Bone marrow (tissue), 2 donors: ENCODE data around the gene ZBTB48.

Experiments used
- DNase-seq, 2 donors: peaks; one replicate each; lab custom pipeline; 2025; lab: John Stamatoyannopoulos, UW

The ZBTB48 gene

DNA sequence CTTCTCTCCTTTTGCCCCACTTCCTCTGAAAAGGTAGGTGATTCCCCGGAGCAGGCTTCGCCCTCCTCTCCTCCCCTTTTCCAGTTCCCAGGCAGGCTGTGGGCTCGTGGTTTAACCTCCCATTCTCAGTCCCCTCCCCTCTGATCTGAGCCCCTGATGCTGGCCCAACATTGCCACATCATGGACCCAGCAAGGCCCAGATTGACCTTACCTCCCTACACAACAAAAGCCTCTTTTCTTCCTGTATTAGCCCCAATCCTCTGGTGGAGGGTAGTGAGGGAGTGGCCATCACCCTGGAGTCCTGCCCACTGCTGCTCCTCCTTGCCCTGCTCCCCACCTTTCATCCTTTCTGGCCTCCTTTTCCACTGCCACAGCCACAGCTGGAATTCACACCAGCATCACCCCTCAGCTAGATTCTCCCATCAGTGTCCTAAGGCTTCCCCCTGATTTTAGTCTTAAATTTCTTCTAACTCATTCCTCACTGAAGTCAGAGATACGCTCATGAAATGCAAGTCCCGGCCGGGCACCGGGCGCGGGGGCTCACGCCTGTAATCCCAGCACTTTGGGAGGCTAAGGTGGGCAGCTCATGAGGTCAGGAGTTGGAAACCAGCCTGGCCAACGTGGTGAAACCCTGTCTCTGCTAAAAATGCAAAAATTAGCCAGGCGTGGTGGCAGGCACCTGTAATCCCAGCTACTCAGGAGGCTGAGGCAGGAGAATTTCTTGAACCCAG lies 7.0 kb upstream of the ZBTB48 start:
- no peak for DNase-seq

DNA sequence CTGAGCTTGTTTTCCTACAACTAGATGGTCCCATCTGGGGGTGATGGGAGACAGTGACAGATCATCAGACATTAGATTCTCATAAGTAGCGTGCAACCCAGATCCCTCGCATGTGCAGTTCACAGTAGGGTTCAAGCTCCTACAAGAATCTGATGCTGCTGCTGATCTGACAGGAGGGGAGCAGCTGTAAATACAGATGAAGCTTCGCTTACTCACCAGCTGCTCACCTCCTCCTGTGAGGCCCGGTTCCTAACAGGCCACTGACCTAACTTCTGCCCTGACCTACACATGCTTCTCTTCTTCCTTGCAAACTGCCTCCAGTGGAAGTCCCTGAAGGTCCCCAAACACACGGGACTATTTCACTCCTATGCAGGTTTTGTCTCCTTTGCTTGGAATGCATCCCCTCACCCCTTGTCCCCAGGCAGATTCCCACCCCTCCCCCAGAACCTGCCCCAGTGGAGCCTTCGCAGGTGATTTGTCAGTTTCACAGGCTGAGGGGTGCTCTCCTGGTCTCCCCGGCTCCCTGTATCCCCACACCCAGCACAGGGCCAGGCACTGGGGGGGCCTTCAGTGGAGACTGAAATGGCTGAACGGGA lies 5.7 kb upstream of the ZBTB48 start:
- DNase-seq: no peak

DNA sequence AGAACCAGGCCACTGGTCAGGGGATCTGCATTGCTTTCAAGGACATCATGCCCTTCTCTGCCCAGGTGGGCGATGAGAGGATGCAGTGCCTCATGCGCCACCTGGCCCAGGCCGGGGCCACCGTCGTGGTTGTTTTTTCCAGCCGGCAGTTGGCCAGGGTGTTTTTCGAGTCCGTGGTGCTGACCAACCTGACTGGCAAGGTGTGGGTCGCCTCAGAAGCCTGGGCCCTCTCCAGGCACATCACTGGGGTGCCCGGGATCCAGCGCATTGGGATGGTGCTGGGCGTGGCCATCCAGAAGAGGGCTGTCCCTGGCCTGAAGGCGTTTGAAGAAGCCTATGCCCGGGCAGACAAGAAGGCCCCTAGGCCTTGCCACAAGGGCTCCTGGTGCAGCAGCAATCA lies 5.0 kb upstream of the ZBTB48 start:
- DNase-seq: no peak

DNA sequence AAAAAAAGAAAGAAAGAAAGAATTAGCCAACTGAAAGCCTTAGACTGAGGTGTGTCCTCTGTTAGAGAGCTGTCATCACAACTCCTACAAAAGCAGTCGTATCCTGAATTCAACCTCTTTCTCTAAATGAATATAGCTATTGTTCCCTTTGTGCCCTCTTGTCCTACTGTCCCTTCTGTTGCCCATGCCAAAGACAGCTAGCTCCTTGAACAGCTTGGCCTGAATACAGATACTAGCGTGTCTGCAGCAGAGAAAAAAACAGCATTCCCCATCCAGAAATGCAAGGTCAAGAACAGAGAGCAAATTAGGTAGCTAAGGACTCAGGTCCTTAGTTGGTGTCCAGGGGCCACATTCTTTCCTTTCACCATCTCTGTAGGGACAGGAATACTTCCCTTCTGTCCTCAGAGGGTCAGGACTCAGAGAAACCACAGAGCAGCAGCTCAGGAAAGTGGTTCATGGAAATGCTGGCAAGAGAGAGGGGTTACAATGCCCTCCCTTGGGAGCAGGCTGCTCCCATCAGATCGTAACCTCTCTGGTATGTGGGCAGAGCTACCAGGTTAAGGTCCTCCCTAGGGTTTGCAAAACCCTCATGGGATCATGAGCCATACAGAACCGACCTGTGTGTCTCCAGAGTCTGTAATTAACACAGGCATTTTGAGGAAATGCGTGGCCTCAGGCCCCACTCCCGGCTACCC lies 1.8 kb upstream of the ZBTB48 start:
- no peak for DNase-seq

DNA sequence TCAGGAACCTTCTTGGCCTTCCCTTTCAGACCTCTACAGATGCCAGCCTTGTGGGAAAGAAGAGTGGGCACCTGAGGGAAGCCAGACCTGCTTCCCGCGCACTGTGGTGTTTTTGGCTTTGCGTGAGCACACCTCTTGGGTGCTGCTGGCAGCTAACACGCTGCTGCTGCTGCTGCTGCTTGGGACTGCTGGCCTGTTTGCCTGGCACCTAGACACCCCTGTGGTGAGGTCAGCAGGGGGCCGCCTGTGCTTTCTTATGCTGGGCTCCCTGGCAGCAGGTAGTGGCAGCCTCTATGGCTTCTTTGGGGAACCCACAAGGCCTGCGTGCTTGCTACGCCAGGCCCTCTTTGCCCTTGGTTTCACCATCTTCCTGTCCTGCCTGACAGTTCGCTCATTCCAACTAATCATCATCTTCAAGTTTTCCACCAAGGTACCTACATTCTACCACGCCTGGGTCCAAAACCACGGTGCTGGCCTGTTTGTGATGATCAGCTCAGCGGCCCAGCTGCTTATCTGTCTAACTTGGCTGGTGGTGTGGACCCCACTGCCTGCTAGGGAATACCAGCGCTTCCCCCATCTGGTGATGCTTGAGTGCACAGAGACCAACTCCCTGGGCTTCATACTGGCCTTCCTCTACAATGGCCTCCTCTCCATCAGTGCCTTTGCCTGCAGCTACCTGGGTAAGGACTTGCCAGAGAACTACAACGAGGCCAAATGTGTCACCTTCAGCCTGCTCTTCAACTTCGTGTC lies 995 bp upstream of the ZBTB48 start:
- DNase-seq: no peak

DNA sequence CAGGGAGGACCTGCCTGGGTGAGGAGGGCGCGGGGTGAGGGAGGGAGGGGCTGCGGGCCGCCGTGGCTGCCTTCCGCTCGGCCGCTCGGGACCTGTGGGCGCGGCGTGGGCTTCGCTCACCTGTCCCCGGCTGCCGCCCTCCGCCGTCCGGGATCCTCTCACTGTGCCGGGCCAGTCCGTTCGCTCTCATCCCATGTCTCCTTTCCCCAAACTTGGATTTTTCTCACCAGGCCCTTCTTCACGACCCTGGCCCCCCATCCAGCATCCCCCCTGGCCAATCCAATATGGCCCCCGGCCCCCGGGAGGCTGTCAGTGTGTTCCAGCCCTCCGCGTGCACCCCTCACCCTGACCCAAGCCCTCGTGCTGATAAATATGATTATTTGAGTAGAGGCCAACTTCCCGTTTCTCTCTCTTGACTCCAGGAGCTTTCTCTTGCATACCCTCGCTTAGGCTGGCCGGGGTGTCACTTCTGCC lies 362 bp downstream of the ZBTB48 start:
- DNase-seq: peak; percentile 13 to 42

DNA sequence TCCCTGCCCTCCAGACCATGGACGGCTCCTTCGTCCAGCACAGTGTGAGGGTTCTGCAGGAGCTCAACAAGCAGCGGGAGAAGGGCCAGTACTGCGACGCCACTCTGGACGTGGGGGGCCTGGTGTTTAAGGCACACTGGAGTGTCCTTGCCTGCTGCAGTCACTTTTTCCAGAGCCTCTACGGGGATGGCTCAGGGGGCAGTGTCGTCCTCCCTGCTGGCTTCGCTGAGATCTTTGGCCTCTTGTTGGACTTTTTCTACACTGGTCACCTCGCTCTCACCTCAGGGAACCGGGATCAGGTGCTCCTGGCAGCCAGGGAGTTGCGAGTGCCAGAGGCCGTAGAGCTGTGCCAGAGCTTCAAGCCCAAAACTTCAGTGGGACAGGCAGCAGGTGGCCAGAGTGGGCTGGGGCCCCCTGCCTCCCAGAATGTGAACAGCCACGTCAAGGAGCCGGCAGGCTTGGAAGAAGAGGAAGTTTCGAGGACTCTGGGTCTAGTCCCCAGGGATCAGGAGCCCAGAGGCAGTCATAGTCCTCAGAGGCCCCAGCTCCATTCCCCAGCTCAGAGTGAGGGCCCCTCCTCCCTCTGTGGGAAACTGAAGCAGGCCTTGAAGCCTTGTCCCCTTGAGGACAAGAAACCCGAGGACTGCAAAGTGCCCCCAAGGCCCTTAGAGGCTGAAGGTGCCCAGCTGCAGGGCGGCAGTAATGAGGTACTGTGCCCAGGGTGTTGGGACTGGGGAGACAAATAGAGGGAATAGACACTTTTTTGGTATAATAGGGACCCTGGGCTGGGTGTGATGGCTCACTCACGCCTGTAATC lies 1.0 kb downstream of the ZBTB48 start:
- no peak for DNase-seq

DNA sequence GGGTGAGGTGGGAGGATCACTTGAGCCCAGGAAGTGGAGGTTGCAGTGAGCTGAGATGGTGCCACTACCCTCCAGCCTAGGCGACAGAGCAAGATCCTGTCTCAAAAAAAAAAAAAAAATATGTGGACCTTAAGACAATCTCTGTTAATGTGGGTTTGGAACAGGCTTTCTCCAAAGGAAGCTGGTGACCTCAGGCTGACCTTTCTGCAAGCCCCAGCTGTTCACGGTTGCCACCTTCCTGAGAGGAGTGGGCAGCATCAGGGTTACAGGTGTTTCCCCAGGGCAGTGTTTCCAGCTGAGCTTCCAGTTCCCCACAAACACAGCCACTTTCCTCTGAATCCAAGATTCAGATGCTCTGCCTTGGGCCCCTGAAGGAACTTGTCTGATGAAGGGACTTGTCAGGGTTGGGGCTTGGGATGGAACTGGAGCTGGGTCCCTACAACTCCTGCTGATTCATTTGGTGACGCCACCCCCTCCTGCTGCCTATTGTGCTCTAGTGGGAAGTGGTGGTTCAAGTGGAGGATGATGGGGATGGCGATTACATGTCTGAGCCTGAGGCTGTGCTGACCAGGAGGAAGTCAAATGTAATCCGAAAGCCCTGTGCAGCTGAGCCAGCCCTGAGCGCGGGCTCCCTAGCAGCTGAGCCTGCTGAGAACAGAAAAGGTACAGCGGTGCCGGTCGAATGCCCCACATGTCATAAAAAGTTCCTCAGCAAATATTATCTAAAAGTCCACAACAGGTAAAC lies 1.9 kb downstream of the ZBTB48 start:
- peak in 1 of 2 donors; percentile 32 for DNase-seq

DNA sequence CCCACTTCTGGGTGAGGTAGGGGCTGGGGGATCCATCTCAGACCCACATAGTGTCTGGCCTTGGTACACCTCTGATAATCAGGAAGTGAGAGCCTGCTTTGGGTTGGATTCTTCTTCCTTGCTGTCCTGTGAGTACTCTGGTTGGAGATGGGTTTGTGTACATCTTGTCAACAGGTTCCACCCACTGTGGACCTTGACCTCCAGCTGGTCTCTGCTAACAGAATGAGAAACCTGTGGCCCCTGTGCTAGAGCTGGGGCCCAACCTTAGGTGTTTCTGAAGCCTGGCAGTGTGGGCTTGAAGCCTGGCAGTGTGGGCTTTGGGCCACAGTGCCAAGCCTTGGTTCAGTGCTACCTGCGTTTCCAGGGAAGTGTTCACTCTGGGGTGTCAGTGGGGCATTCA lies 2.6 kb downstream of the ZBTB48 start:
- DNase-seq: no peak

DNA sequence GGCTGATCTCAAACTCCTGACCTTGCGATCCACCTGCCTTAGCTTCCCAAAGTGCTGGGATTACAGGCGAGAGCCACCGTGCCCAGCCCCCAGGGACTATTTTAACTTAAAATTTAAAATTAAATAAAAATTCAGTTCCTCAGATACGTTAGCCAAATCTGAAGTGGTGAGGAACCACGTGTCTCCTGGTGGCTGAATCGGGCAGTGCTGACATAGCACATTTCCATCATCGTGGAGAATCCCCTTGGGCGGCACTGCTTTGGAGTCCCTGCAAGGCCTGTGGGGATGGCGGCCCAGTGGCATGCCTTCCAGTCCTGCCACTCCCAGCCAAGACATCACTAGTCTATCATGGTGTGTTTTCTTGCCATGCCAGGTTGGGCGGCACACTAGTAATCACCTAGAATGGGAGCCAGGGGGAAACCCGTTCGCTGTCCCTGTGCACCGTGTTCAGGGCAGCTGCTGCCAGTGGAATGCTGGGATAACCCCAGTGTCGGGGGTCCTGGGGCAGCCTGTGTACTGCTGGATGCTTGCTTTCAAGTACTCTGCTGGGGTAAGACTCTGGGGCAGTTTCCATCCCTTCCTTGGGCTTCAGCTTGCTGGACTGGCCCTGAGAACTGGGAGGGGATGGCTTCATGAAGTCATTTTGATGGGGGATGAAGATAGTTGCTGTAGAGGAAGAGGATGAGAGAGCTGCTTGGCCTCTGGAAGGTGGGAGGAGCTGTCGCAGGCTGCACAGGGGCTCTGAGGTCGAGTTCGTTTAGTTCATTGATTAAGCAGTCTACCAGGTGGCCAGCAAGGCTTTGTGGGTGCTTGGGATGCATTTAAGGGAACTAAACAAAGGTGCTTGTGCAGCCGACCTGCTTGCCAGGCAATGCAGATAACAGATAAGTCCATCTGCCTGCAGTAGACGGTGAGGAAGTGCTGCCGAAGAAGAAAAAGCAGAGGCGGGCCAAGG lies 4.6 kb downstream of the ZBTB48 start:
- DNase-seq: no peak

DNA sequence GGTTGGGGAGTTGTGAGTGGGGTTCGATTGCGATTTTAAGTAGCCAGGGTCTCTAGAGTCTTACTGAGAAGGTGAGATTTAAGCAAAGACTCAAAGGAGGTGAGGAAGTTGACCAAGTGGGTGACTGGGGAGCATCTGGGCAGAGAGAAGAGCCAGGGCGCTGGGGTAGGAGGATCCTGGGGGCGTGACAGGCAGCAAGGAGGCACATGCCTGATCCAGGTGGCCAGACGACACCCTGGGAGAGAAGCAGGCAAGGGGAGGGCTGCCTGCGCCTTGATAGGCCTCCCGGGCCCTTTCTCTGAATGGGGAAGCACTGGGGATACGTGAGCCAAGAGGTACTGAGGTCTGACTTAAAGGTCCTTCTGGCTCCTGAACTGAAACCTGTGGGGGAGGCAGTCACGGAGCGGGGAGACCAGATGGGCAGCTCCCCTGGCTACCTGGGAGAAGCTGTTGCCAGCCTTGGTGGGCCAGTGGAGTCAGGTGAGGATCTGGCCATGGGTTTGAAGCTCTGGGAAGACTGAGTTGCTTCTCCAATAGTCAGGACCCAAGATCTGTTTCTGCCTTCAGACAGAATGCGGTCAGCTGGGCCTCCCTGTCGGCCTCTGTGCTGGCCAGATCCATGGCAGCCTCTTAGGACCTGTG lies 5.4 kb downstream of the ZBTB48 start:
- DNase-seq: no peak

DNA sequence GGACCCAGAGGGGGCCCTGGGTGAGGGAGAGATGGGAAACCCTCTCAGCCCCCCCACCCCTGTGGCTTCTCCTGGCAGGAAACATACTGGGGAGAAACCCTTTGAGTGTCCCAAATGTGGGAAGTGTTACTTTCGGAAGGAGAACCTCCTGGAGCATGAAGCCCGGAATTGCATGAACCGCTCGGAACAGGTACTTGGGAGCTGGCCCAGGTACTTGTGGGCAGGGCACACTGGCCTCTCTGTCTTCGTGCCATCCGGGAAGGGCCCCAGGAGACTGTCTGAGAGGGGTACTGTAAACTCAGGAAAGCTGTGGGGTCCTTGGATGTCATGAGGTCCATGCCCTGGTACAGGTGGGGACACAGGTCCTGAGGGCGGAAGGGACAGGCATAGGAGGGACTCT lies 6.0 kb downstream of the ZBTB48 start:
- DNase-seq: no peak

DNA sequence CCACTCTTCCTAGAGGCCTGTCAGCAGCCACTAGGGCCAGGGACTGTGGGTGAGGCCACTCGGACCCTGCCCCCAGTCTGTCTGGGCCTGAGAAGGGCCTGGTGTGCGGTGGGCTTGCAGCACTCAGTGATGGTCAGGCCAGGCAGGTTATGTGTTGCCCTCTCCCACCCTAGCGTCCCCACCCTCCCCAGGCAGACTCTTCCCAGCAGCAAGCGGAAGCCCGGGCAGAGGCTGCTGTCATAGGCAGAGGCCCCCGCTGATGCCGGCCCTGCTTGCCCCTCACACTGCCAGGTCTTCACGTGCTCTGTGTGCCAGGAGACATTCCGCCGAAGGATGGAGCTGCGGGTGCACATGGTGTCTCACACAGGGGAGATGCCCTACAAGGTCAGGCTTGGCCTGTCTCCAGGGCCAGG lies 6.6 kb downstream of the ZBTB48 start:
- no peak for DNase-seq

DNA sequence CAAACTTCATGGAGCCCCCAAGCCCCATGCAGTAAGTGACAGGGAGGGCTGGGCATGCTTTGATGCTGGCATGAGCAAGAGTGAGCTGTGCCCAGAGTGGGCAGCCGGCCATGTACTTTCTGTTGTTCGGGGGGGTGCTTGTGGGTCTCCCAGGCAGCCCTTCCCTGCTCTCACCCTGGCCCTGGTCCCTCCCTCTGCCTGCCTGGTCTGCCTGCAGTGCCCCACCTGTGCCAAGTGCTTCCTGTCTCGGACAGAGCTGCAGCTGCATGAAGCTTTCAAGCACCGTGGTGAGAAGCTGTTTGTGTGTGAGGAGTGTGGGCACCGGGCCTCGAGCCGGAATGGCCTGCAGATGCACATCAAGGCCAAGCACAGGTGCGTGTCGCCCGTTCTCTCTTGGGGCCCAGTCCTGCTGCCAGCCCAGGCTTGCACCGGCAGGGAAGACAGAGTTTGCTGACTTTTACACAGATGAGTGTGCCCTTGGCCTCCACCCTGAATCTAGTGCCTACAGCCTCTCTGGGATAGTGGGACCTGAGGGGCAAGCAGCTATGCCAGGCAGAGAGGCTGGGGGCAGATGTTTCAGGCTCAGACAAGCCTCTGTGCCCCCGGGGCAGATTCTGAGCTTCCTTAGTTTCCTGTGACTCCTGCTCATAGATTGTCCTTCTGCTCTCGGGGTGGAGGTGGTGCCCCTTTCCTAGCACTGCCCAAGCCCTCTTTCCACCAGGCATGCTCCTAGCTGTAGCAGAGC lies 7.6 kb downstream of the ZBTB48 start:
- DNase-seq: no peak

DNA sequence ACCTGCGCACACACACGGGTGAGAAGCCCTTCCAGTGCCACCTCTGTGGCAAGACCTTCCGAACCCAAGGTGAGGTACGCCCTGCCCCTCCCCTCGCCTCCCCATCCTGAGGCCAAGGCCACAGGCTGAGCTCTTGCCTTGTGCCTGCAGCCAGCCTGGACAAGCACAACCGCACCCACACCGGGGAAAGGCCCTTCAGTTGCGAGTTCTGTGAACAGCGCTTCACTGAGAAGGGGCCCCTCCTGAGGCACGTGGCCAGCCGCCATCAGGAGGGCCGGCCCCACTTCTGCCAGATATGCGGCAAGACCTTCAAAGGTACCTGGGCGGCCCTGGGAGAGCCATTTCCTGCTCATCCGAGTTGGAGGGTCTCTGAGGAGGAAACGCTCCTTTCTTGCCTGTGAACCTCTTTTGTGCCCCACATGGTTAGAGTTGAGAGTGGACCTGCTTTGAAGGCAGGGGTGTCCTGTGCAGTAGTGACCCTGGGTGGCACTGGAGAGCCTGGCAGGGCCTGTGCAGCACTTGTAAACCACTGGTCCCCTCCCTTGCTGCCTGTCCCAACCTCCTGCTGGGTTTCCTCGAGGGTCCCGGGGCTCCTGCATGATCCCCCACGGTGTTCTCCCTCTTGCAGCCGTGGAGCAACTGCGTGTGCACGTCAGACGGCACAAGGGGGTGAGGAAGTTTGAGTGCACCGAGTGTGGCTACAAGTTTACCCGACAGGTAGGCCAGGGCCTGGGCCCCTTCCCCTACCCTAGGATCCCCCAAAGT lies 8.5 kb downstream of the ZBTB48 start:
- no peak for DNase-seq

DNA sequence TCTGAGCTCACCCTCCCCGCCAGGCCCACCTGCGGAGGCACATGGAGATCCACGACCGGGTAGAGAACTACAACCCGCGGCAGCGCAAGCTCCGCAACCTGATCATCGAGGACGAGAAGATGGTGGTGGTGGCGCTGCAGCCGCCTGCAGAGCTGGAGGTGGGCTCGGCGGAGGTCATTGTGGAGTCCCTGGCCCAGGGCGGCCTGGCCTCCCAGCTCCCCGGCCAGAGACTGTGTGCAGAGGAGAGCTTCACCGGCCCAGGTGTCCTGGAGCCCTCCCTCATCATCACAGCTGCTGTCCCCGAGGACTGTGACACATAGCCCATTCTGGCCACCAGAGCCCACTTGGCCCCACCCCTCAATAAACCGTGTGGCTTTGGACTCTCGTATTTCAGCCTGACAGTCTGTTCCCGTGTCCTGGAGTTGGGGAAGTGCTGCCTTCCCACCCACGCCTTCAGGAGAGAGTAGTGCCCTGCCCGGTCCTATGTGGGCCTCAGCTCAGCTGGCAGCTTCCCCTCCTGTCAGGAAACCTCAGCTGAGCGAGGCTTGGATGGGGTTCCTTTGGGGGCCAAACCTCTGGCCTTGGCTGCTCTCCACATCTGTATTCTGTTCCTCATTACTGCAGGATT lies 9.2 kb downstream of the ZBTB48 start:
- DNase-seq: no peak

DNA sequence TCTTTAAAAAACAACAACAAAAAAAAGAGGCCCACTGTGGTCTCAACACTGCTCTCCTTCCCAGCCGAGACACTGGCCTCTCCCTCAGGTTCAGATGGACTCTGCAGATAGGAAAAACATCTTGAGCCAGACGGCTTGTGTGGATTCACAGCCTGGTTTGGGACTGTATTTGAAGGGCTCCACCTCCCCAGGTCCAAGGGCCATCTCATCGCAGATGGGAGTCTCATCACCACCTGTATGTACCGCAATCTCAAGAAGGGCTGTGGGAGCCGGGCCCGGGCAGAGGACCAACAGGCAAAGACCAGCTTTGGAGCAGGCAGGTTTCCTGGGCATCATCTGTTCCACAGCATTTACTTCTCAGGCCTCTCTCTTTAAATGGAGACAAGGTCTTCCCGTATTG lies 10.3 kb downstream of the ZBTB48 start:
- no peak for DNase-seq
